ENCODE results near the gene PON1. TPM values are rescaled to one million over a fixed set of nuclear protein-coding genes. Genes with fewer than 3 reads are reported as not detected.

The PON1 gene
- total RNA-seq, 1 experiment from 2014 or later, result not detected

Small RNA genes within 50 kb of the gene (small RNA-seq; reads per million reads assigned to genes)
- not detected for gene AC004022.2

Other genes with a start within 250 kb of the PON1 start
- not detected in 2 replicates for gene PON3, start 71.8 kb upstream of the PON1 start, total RNA-seq (2014; rRNA removed; shearing (Covaris generic); ENCODE audit: low replicate concordance)
- gene PON2, start 110.5 kb upstream of the PON1 start, total RNA-seq (2014; rRNA removed; shearing (Covaris generic); ENCODE audit: low replicate concordance), result not detected in 2 replicates
- gene ASB4, start 161.4 kb upstream of the PON1 start, total RNA-seq (2014; rRNA removed; shearing (Covaris generic); ENCODE audit: low replicate concordance), result not detected in 2 replicates

Data from Karpas-422 (cell line).